Raji (cell line): ENCODE measurements around the gene DGKD.

Experiments used
- POLR2A ChIP-seq: IDR thresholded peaks from 2 replicates; pipeline ENCODE4 v1.6.1; 2011; ENCODE audit warnings: low read depth, low read length, control low read depth; ENCODE audit not compliant: insufficient read depth

DGKD gene

GRCh38 chr2:233480490-233481202, 126.4 kb downstream of the DGKD start:
- TF ChIP-seq POLR2A = no peak

GRCh38 chr2:233481368-233482142, 127.3 kb downstream of the DGKD start:
- no peak for TF ChIP-seq POLR2A

- TF ChIP-seq POLR2A = no peak
Observed at GRCh38 chr2:233482616-233483015, 128.3 kb downstream of the DGKD start.

GRCh38 chr2:233485726-233486125, 131.4 kb downstream of the DGKD start:
- no peak for TF ChIP-seq POLR2A

DNA sequence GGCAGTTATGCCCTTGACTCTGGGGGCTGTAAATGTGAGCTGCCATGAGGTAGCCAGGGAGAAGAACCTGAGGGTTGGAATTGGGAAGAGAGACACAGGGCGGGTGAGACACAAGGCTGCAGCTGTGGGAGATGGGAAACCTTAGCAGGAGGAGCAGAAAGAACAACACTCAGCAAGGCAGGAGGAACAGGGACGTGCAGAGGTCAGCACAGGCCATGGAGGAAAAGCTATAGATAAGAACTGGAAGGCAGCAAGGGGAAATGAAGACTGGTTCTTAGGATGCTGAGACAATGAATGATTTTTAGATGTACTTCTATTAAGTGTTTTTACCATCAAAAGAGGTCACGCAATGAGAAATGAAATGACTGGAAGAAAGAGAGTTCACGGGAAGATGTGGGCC, 132.1 kb downstream of the DGKD start:
- no peak for TF ChIP-seq POLR2A

GRCh38 chr2:233486778-233487552, 132.7 kb downstream of the DGKD start:
- TF ChIP-seq POLR2A = no peak

GRCh38 chr2:233487748-233488345, 133.6 kb downstream of the DGKD start:
- TF ChIP-seq POLR2A = no peak

DNA sequence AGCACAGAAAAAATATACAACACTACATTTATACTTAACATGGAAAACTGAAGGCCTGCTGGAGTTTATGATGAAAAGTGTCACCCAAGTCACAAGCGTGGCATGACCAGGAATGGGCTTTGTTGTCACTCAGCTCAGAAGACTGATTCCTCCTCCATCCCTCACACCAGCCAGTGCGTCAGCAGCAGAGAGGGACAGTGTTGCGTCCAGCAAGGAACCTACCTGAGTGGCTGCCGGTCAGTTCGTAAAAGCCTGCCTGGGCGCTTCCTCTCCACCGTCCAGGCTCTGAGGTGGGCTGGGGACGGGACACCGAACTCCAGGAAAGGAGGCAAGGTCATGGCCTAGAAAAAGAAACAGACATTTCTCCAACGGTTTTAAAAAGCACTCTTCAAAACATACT, 134.8 kb downstream of the DGKD start:
- TF ChIP-seq POLR2A = no peak

DNA sequence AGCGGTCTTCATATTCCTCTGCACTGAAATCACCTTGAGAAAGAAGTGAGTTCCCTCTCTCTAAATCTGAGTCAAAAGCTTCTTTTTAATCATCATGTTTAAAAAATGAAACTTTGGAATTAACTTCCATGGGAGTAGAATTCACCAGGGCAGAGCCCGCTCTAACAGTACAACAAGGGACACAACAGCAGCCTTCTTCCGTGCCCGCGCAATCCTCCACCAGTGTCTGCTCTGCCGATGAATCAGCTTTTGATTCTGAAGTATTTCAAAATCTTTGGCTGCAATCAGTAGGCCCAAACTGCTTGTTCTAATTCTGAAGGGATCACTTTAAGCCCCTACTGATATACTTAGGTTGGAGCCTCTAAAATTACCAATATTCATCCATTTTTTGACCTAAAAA, 135.4 kb downstream of the DGKD start:
- TF ChIP-seq POLR2A = no peak

DNA sequence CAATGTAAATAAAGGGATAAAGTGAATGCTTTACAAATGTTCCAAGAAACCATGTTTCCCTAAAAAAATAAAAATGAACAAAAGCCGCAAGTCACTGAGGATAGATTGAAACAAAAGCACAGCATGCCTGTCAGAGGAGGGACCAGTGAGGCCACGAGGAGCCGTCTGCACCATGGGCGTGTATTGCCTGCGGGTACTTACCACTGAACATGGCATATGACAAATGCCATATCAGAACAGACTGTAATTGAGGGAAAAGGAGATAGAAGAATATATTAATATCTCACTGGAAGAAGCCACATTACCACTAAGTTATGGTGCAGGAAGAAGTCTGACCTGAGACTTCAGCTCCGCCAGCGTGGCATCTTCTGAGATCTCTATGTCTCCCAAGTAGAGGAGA, 136.5 kb downstream of the DGKD start:
- no peak for TF ChIP-seq POLR2A

- TF ChIP-seq POLR2A = no peak
Observed at GRCh38 chr2:233491326-233491725, 137.0 kb downstream of the DGKD start.

DNA sequence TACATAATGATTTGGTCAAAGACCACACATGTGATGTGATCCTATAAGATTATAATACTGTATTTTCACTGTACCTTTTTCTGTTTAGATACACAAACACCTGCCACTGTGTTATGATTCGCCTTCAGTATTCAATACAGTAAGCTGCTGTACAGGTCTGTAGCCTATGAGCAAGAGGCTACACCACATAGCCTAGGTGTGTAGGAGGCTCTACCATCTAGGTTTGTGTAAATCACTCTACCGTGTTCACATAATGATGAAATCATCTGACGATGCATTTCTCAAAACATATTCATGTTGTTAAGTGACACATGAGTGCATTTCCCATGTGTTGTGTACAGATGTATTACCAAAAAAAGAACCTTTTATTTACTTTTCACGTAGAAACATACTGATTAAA, 137.8 kb downstream of the DGKD start:
- no peak for TF ChIP-seq POLR2A

- TF ChIP-seq POLR2A = no peak
Observed at GRCh38 chr2:233492751-233493150, 138.5 kb downstream of the DGKD start.

GRCh38 chr2:233495503-233496496, 141.5 kb downstream of the DGKD start:
- TF ChIP-seq POLR2A = no peak

DNA sequence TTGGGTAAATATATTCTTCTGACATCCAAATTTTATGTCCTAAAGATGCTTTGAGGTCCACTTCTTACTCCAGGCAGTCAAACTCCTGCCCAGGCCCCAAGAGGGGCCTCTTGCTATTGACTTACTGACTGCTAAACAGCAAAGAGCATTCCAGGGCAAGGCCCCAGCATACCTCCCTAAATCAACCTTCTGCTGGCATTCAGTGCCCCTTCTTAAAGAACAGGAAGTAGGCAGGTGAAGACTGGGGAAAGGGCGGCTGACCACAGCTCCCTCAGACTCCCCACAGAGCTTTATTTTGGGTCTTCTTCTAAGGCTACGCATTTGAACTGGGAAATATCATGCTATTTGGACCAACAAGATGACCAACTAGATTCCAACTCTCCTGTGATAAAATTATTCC, 143.4 kb downstream of the DGKD start:
- TF ChIP-seq POLR2A = no peak

DNA sequence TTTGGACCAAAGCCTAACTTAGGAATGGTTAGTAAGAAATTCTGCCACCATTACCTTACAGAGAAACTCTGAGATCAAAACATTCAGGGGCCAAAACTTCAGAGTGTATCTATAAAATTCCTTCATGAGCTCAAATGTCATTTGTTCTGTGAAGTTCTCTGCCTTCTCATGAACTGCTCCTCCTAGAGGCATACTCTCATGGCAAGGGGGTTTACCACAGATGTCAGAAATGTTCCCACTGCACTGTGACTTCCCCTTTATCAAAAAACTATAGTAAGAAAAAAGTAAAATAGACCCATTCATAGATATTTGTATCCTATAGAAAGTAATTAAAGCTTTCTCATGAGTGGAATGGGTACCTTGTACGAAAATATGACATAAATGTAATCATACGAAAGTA, 143.8 kb downstream of the DGKD start:
- TF ChIP-seq POLR2A = no peak
